Body of pancreas (tissue), 4 donors: Measurements from ENCODE around the gene STEAP2. TPM values are rescaled to one million over a fixed set of nuclear protein-coding genes. Genes with fewer than 3 reads are reported as not detected.

Source experiments
- ATAC-seq: fragments of 150-250 bp; one replicate; pipeline ENCODE4 v1.9.1; 2016
- DNase-seq, 4 donors: peaks; one replicate each; pipeline ENCODE4 v3.0.0-alpha.2; 2019
- H3K27ac ChIP-seq, 4 donors: fragments of 200-600 bp; sonication (generic); 1 replicate in 3 of 4; 2 replicates in 1 of 4; pipeline versions ENCODE4 v1.5.1 to v1.6.1; 2016 to 2019; ENCODE audit warnings: mild to moderate bottlenecking in 1 of 4, mixed read lengths in 1 of 4, moderate library complexity in 1 of 4
- H3K27me3 ChIP-seq, 2 donors: fragments of 200-600 bp; sonication (generic); one replicate each; pipeline ENCODE4 v1.6.0; 2016; ENCODE audit warnings: mild to moderate bottlenecking in 1 of 2
- H3K36me3 ChIP-seq, 2 donors: fragments of 200-600 bp; sonication (generic); replicated peaks in 1 of 2; 2 replicates each; pipeline ENCODE4 v1.5.1; 2016; ENCODE audit warnings: low read depth in 2 of 2; ENCODE audit not compliant: insufficient read depth in 1 of 2
- H3K4me1 ChIP-seq: fragments of 200-600 bp; sonication (generic); one replicate; pipeline ENCODE4 v1.6.0; 2016
- H3K4me3 ChIP-seq, 2 donors: fragments of 200-600 bp; sonication (generic); 1 replicate in 1 of 2; 2 replicates in 1 of 2; pipeline ENCODE4 v1.5.1; 2016 to 2019
- H3K9me3 ChIP-seq, 3 donors: fragments of 200-600 bp; sonication (generic); 1 replicate in 2 of 3; 2 replicates in 1 of 3; pipeline ENCODE4 v1.5.1; 2016
- POLR2A ChIP-seq, 3 donors: fragments of 450-650 bp; IDR thresholded peaks; one replicate each; pipeline ENCODE4 v1.6.1; 2016; ENCODE audit warnings: antibody characterized with exemption in 3 of 3, mild to moderate bottlenecking in 2 of 3
- WGBS, 2 donors: methylation state at CpG; one replicate each; pipeline ENCODE4 v1.1.5; 2017; 5-methylcytosine and 5-hydroxymethylcytosine counted together
- intact Hi-C: fragments of 100-400 bp; cut with DNase I; formaldehyde crosslinking; loops from one replicate; pipeline ENCODE4 v1.15.1; 2023
- total RNA-seq, 2 donors: library from RNA; depleted of rRNA; stranded (reverse); fragments of >200 nt; gene quantifications; one replicate each; pipeline ENCODE4 v1.1.0, GENCODE V29; 2016
- TF ChIP-seq, protein P1 (sequence below), 7 experiments: fragments of 450-650 bp in 4 of 7; fragments of 200-600 bp in 3 of 7; sonication (generic) in 3 of 7; IDR thresholded peaks; one replicate each; pipeline ENCODE4 v1.5.1; 2016 to 2019; ENCODE audit warnings: antibody characterized with exemption in 7 of 7

The STEAP2 gene
- total RNA-seq, 2 donors from 2014 or later: 9.2 to 12.7 TPM

DNA sequence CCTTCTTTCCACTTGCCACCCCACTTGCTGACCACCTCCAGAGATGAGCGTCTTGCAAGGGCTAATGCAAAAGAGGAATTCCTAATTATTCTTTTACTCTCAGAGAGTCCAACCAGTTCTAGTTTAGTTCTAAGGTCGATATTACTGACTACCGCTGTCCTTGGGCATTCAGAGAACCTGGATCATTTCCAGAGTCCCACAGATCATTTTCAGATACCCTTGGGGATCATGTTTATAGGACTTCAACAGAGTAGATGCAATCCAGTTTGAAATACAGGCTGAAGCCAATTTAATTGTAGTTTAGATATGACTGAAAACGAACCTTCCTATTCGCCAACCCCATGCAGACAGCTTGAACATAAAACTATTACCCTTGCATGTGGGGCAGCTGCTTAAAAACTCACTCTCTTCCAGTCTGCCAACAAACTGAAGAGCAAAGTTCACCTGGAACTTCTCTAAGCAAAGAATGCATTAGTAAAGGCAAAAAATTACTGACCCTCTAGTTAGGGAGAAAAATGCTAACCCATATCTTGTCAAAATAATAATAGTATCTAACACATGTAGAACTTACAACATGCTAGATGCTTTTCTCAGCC is 55.8 kb downstream of the STEAP2 start:
- intact Hi-C loops: no loop called here
- H3K27ac ChIP-seq: peak overlapping the region in 2 of 4 donors; percentile 19 to 32

DNA sequence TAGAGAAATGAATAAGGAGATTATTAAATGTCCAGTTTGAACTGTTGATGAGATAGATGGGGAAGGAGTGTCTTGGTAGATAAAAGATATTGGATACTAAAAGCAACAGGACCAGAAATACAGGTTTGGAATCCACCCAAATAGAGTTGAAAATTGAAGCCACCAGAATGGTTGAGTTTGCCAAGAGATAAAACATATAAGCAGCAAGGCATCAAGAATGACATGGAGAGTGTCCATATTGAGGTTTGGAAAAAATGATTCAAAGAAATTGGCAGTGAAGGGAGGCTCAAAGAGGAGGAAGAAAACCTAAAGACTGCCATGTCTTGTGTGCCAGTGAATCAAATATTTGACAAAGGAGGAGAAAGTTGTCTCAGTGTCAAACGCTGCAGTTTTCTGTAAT is 57.6 kb downstream of the STEAP2 start:
- Histone ChIP-seq H3K4me3 (no peak overlapping the region), H3K27ac (no peak overlapping the region), H3K36me3 (no peaks in the 10 kb centered on the region), H3K9me3 (no peaks in the 10 kb centered on the region), H3K4me1 (peaks cover 13% of the 10 kb centered on the region), H3K27me3 (no peaks in the 10 kb centered on the region)
- DNase-seq (no peak), ATAC-seq (no peak)
- 36 to 50% methylated on average over 1 of the region's 1 CpG for WGBS, 2 donors
- TF ChIP-seq, protein P1, sequence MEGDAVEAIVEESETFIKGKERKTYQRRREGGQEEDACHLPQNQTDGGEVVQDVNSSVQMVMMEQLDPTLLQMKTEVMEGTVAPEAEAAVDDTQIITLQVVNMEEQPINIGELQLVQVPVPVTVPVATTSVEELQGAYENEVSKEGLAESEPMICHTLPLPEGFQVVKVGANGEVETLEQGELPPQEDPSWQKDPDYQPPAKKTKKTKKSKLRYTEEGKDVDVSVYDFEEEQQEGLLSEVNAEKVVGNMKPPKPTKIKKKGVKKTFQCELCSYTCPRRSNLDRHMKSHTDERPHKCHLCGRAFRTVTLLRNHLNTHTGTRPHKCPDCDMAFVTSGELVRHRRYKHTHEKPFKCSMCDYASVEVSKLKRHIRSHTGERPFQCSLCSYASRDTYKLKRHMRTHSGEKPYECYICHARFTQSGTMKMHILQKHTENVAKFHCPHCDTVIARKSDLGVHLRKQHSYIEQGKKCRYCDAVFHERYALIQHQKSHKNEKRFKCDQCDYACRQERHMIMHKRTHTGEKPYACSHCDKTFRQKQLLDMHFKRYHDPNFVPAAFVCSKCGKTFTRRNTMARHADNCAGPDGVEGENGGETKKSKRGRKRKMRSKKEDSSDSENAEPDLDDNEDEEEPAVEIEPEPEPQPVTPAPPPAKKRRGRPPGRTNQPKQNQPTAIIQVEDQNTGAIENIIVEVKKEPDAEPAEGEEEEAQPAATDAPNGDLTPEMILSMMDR (IDR thresholded peaks at IDR 0.05): no peak
- no peak for TF ChIP-seq POLR2A (IDR thresholded peaks at IDR 0.05)
- intact Hi-C loops: no loop called here

More for the DNA sequence above, 55.8 kb downstream of the STEAP2 start:
- no peaks in the 10 kb centered on the region for H3K27me3 ChIP-seq
- WGBS, 2 donors: 14 to 19% methylated on average over 5 of the region's 5 CpGs
- peaks cover 13% of the 10 kb centered on the region for H3K4me1 ChIP-seq
- H3K36me3 ChIP-seq: no peaks in the 10 kb centered on the region
- no peak for TF ChIP-seq POLR2A (IDR thresholded peaks at IDR 0.05)
- TF ChIP-seq, protein P1 (IDR thresholded peaks at IDR 0.05): no peak
- DNase-seq: no peak
- ATAC-seq: peak; percentile 40
- H3K9me3 ChIP-seq: no peaks in the 10 kb centered on the region
- no peak overlapping the region for H3K4me3 ChIP-seq

DNA sequence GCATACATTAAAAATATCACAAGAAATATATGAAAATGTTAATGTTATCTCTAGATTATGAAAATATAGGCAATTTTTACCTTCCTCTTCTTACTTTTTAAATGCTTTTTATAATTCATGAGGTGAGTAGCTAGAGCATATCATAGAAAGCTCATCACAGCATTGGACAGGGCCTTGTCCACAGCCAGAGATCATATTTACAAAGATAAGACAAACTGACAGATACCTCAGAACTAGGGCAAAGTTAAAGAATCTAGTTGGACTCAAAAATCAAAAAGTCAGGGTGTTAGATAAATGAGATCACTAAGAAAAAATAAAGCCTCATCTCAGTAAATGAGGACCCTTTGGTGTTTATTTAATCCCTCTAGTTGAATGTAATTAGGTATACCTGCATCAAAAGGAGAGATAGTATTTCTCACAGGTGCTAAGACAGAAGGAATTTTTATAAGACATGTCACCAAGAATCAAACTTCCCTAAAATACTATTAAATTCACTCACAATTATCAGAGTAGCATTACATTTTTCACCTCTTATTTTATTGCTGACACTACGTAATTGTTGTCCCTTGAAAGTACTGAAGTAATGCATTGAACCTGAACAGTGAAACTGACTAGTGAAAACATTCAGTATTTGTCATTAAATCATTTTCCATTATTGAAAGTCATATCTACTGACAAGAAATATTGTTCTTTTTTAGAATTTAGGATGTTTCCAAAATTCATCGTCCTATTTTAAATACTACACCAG is 59.1 kb downstream of the STEAP2 start:
- DNase-seq: no peak
- intact Hi-C loops: no loop called here
- H3K4me1 ChIP-seq: peaks cover 13% of the 10 kb centered on the region
- ATAC-seq: no peak
- 92 to 96% methylated on average over 2 of the region's 2 CpGs for WGBS, 2 donors
- H3K9me3 ChIP-seq: no peaks in the 10 kb centered on the region
- H3K27ac ChIP-seq: no peak overlapping the region
- H3K4me3 ChIP-seq: no peak overlapping the region
- no peak for TF ChIP-seq POLR2A (IDR thresholded peaks at IDR 0.05)
- TF ChIP-seq, protein P1 (IDR thresholded peaks at IDR 0.05): no peak
- H3K36me3 ChIP-seq: no peaks in the 10 kb centered on the region
- H3K27me3 ChIP-seq: no peaks in the 10 kb centered on the region

DNA sequence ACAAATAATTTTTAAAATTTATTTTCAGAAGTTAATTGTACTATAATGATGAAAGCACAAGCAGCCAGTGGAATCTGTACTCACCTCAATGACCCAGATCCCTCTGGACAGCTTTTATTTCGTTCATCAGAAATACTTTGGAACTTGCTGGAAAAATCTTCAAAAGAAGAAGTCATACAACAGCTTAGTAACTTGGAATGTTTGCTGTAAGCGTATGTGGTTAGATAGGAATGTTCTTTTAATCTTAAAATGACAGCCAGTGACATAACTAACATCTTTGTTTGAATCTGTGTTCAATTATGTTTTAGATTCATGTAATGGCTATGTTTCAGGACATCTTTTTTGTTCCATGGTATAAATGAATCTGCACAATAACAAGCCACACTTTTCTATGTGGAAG is 60.2 kb downstream of the STEAP2 start:
- Histone ChIP-seq H3K27ac (no peak overlapping the region), H3K4me3 (no peak overlapping the region), H3K27me3 (no peaks in the 10 kb centered on the region), H3K9me3 (no peaks in the 10 kb centered on the region), H3K36me3 (no peaks in the 10 kb centered on the region), H3K4me1 (peaks cover 10% of the 10 kb centered on the region)
- WGBS, 2 donors: 56 to 62% methylated on average over 2 of the region's 2 CpGs
- ATAC-seq: no peak
- TF ChIP-seq POLR2A (IDR thresholded peaks at IDR 0.05): no peak
- TF ChIP-seq, protein P1 (IDR thresholded peaks at IDR 0.05): no peak
- no peak for DNase-seq
- intact Hi-C loops: no loop called here
